ENCODE results near the gene FNDC1.
A peak's percentile ranks its signal among the peaks of the same experiment; 100 is the strongest.

- TF ChIP-seq CTCF (IDR thresholded peaks at IDR 0.05) (peak; percentile 67 to 96 (median 76)), POLR2A (IDR thresholded peaks at IDR 0.05) (no peak), EP300 (IDR thresholded peaks at IDR 0.05) (no peak)
Observed at GRCh38 chr6:159174263-159174969, 5.2 kb downstream of the FNDC1 start.
